Mesendoderm (in vitro differentiated cells): ENCODE data around the gene MROH7.

Source experiments
- DNase-seq: peaks from one replicate; pipeline ENCODE4 v3.0.0; 2013
- H2AK5ac ChIP-seq: 2 replicates; pipeline ENCODE4 v1.6.1; 2013; ENCODE audit warnings: low read length, inconsistent platforms
- H2BK120ac ChIP-seq: 2 replicates; pipeline ENCODE4 v1.6.1; 2013; ENCODE audit warnings: low read depth, mild to moderate bottlenecking, low read length, moderate library complexity, mixed read lengths
- H2BK15ac ChIP-seq: replicated peaks from 2 replicates; pipeline ENCODE4 v1.6.1; 2013; ENCODE audit warnings: low read depth, mild to moderate bottlenecking, moderate library complexity
- H2BK5ac ChIP-seq: 2 replicates; pipeline ENCODE4 v1.6.1; 2013; ENCODE audit warnings: low read length, inconsistent platforms
- H3K18ac ChIP-seq: 2 replicates; pipeline ENCODE4 v1.6.1; 2013; ENCODE audit warnings: mild to moderate bottlenecking, low read length, mixed read lengths
- H3K23ac ChIP-seq: one replicate; pipeline ENCODE4 v1.6.1; 2013; ENCODE audit warnings: low read length
- H3K27ac ChIP-seq: 2 replicates; pipeline ENCODE4 v1.5.1; 2013; ENCODE audit warnings: low read depth, mild to moderate bottlenecking, inconsistent platforms, low read length, moderate library complexity
- H3K27me3 ChIP-seq: 2 replicates; pipeline ENCODE4 v1.6.1; 2013; ENCODE audit warnings: low read length, control low read depth, mild to moderate bottlenecking, inconsistent platforms; ENCODE audit not compliant: insufficient read depth, poor library complexity
- H3K36me3 ChIP-seq: 2 replicates; pipeline ENCODE4 v1.6.1; 2013; ENCODE audit warnings: low read length, inconsistent platforms; ENCODE audit not compliant: control insufficient read depth, insufficient read depth
- H3K4ac ChIP-seq: one replicate; pipeline ENCODE4 v1.6.1; 2013; ENCODE audit warnings: low read depth, mild to moderate bottlenecking, low read length, moderate library complexity
- H3K4me1 ChIP-seq: 2 replicates; pipeline ENCODE4 v1.6.1; 2013; ENCODE audit warnings: low read depth, low read length, inconsistent platforms; ENCODE audit not compliant: control insufficient read depth
- H3K4me2 ChIP-seq: 2 replicates; pipeline ENCODE4 v1.6.1; 2013; ENCODE audit warnings: low read length
- H3K4me3 ChIP-seq: 2 replicates; pipeline ENCODE4 v1.5.1; 2013; ENCODE audit warnings: mild to moderate bottlenecking, low read length
- H3K56ac ChIP-seq: one replicate; pipeline ENCODE4 v1.6.1; 2013; ENCODE audit warnings: low read length
- H3K79me1 ChIP-seq: 2 replicates; pipeline ENCODE4 v1.6.1; 2013; ENCODE audit warnings: low read length, inconsistent platforms
- H3K79me2 ChIP-seq: 2 replicates; pipeline ENCODE4 v1.6.1; 2013; ENCODE audit warnings: mild to moderate bottlenecking, low read length; ENCODE audit not compliant: control insufficient read depth, insufficient read depth
- H3K9ac ChIP-seq: 2 replicates; pipeline ENCODE4 v1.6.1; 2013; ENCODE audit warnings: low read length, inconsistent platforms
- H4K5ac ChIP-seq: one replicate; pipeline ENCODE4 v1.6.1; 2013; ENCODE audit warnings: low read length
- H4K8ac ChIP-seq: one replicate; pipeline ENCODE4 v1.6.1; 2013; ENCODE audit warnings: low read depth, mild to moderate bottlenecking, control low read depth, low read length, moderate library complexity
- WGBS: extraction: QIAGEN DNeasy Blood & Tissue Kit; methylation state at CpG from one replicate; pipeline ENCODE4 v1.1.7; 2013; ENCODE audit warnings: low lambda C conversion rate, missing lambda C conversion rate; ENCODE audit not compliant: insufficient coverage; ENCODE audit errors: extremely low coverage; 5-methylcytosine and 5-hydroxymethylcytosine counted together

MROH7 gene

GRCh38 chr1:54597455-54598030, 44.0 kb upstream of the MROH7 start:
- H4K5ac ChIP-seq, result no peak overlapping the region
- H3K79me2 ChIP-seq, result no peaks in the 10 kb centered on the region
- no peak overlapping the region for H3K56ac ChIP-seq
- H4K8ac ChIP-seq, result no peak overlapping the region
- H3K4me1 ChIP-seq, result no peaks in the 10 kb centered on the region
- H3K4me3 ChIP-seq, result no peak overlapping the region
- no peak overlapping the region for H3K27ac ChIP-seq
- H3K4ac ChIP-seq, result no peak overlapping the region
- H2BK5ac ChIP-seq, result no peak overlapping the region
- no peak overlapping the region for H3K23ac ChIP-seq
- H3K9ac ChIP-seq, result no peak overlapping the region
- no peak for DNase-seq
- no peak overlapping the region for H2BK15ac ChIP-seq
- H2BK120ac ChIP-seq, result no peak overlapping the region
- H3K27me3 ChIP-seq, result no peaks in the 10 kb centered on the region
- WGBS, result no CpG with 5 or more reads among the region's 3 CpGs
- no peak overlapping the region for H2AK5ac ChIP-seq
- no peak overlapping the region for H3K18ac ChIP-seq
- no peak overlapping the region for H3K4me2 ChIP-seq
- H3K79me1 ChIP-seq, result no peaks in the 10 kb centered on the region
- H3K36me3 ChIP-seq, result peaks cover 1% of the 10 kb centered on the region

GRCh38 chr1:54599211-54599823, 42.3 kb upstream of the MROH7 start:
- DNase-seq, result no peak
- WGBS, result no CpG with 5 or more reads among the region's 13 CpGs
- no peaks in the 10 kb centered on the region for H3K79me2 ChIP-seq
- no peak overlapping the region for H2BK5ac ChIP-seq
- H2BK15ac ChIP-seq, result no peak overlapping the region
- H3K27ac ChIP-seq, result no peak overlapping the region
- H2BK120ac ChIP-seq, result no peak overlapping the region
- no peak overlapping the region for H3K4me3 ChIP-seq
- H2AK5ac ChIP-seq, result no peak overlapping the region
- no peak overlapping the region for H4K5ac ChIP-seq
- H3K23ac ChIP-seq, result no peak overlapping the region
- peaks cover 1% of the 10 kb centered on the region for H3K36me3 ChIP-seq
- H3K56ac ChIP-seq, result no peak overlapping the region
- H3K9ac ChIP-seq, result no peak overlapping the region
- H3K4me2 ChIP-seq, result no peak overlapping the region
- no peaks in the 10 kb centered on the region for H3K4me1 ChIP-seq
- H3K18ac ChIP-seq, result no peak overlapping the region
- H3K27me3 ChIP-seq, result no peaks in the 10 kb centered on the region
- no peak overlapping the region for H4K8ac ChIP-seq
- H3K79me1 ChIP-seq, result no peaks in the 10 kb centered on the region
- no peak overlapping the region for H3K4ac ChIP-seq

- H2BK5ac ChIP-seq, result no peak overlapping the region
- H3K4me3 ChIP-seq, result no peak overlapping the region
- H3K56ac ChIP-seq, result no peak overlapping the region
- no peak overlapping the region for H3K4ac ChIP-seq
- H4K5ac ChIP-seq, result no peak overlapping the region
- no peak overlapping the region for H3K27ac ChIP-seq
- no peak overlapping the region for H3K23ac ChIP-seq
- no CpG with 5 or more reads among the region's 21 CpGs for WGBS
- H4K8ac ChIP-seq, result no peak overlapping the region
- no peaks in the 10 kb centered on the region for H3K27me3 ChIP-seq
- H3K79me1 ChIP-seq, result no peaks in the 10 kb centered on the region
- H2BK120ac ChIP-seq, result no peak overlapping the region
- H3K4me2 ChIP-seq, result no peak overlapping the region
- H3K79me2 ChIP-seq, result no peaks in the 10 kb centered on the region
- no peak overlapping the region for H3K18ac ChIP-seq
- peaks cover 1% of the 10 kb centered on the region for H3K36me3 ChIP-seq
- no peak overlapping the region for H3K9ac ChIP-seq
- H2AK5ac ChIP-seq, result no peak overlapping the region
- H3K4me1 ChIP-seq, result no peaks in the 10 kb centered on the region
- no peak for DNase-seq
- no peak overlapping the region for H2BK15ac ChIP-seq
These were observed 40.5 kb upstream of the MROH7 start for GRCh38 chr1:54600947-54601721.

GRCh38 chr1:54601730-54602129, 39.9 kb upstream of the MROH7 start:
- Histone ChIP-seq H3K18ac (no peak overlapping the region), H3K4me3 (no peak overlapping the region), H3K27ac (no peak overlapping the region), H3K79me2 (no peaks in the 10 kb centered on the region), H3K9ac (no peak overlapping the region), H2BK120ac (no peak overlapping the region), H3K36me3 (peaks cover 1% of the 10 kb centered on the region), H4K5ac (no peak overlapping the region), H3K4me2 (no peak overlapping the region), H3K4me1 (no peaks in the 10 kb centered on the region), H3K27me3 (no peaks in the 10 kb centered on the region), H3K56ac (no peak overlapping the region), H4K8ac (no peak overlapping the region), H2BK15ac (no peak overlapping the region), H2BK5ac (no peak overlapping the region), H2AK5ac (no peak overlapping the region), H3K79me1 (no peaks in the 10 kb centered on the region), H3K23ac (no peak overlapping the region), H3K4ac (no peak overlapping the region)
- DNase-seq, result no peak
- no CpG with 5 or more reads among the region's 10 CpGs for whole genome bisulfite sequencing

- Histone ChIP-seq H3K9ac (no peak overlapping the region), H2BK15ac (no peak overlapping the region), H2BK5ac (no peak overlapping the region), H3K79me2 (no peaks in the 10 kb centered on the region), H3K23ac (no peak overlapping the region), H3K79me1 (no peaks in the 10 kb centered on the region), H3K27me3 (no peaks in the 10 kb centered on the region), H4K5ac (no peak overlapping the region), H3K4ac (no peak overlapping the region), H2BK120ac (no peak overlapping the region), H2AK5ac (no peak overlapping the region), H3K4me1 (no peaks in the 10 kb centered on the region), H3K27ac (no peak overlapping the region), H3K4me3 (no peak overlapping the region), H3K56ac (no peak overlapping the region), H3K36me3 (peaks cover 1% of the 10 kb centered on the region), H3K18ac (no peak overlapping the region), H3K4me2 (no peak overlapping the region), H4K8ac (no peak overlapping the region)
- no CpG with 5 or more reads among the region's 18 CpGs for WGBS
- no peak for DNase-seq
These were observed 39.0 kb upstream of the MROH7 start for GRCh38 chr1:54602554-54602953.
